GM12878 (cell line): ENCODE measurements around the gene CXCL13. TPM values are rescaled to one million over a fixed set of nuclear protein-coding genes. Genes with fewer than 3 reads are reported as not detected.

Experiments
- ATAC-seq: fragments of 200-7000 bp; cut with Tn5 transposase; 3 replicates; pipeline ENCODE4 v1.9.1; 2020; ENCODE audit warnings: mild to moderate bottlenecking, moderate library complexity
- BruUV-seq: library from RNA; stranded (reverse); fragments of 400-500 nt; replicated peaks from 2 replicates; lab custom pipeline; 2021; lab: Mats Ljungman, UMichigan
- CTCF ChIA-PET: fragments of 300-600 bp; sonication (Branson Sonifier 250); formaldehyde crosslinking; extraction: SDS; loops from one replicate; lab custom pipeline; 2021; ENCODE audit warnings: inconsistent platforms; lab: Yijun Ruan, JAX
- POLR2A ChIA-PET: fragments of 350-600 bp; formaldehyde crosslinking; extraction: SDS; loops from one replicate; lab custom pipeline; 2021; ENCODE audit warnings: inconsistent platforms; lab: Charles Lee
- RAD21 ChIA-PET: fragments of 300-600 bp; sonication (Branson Sonifier 250); formaldehyde crosslinking; loops from one replicate; lab custom pipeline; 2023; ENCODE audit warnings: antibody characterized with exemption; ENCODE audit not compliant: unreplicated experiment; lab: Charles Lee
- SMC1A ChIA-PET: fragments of 300-600 bp; sonication (Branson Sonifier 250); formaldehyde crosslinking; loops from one replicate; lab custom pipeline; 2023; ENCODE audit not compliant: unreplicated experiment, uncharacterized antibody; lab: Charles Lee
- DNase-seq: peaks from one replicate; pipeline ENCODE4 v3.0.0-alpha.2; 2011; ENCODE audit warnings: low read depth, low spot score
- FAIRE-seq: peaks from 3 replicates; lab custom pipeline; 2011; peaks lifted over from hg19 to GRCh38; lab: Jason Lieb, UNC
- H2AFZ ChIP-seq: 2 replicates; pipeline ENCODE4 v1.6.0; 2011; ENCODE audit warnings: low read depth, low read length, control low read depth; ENCODE audit not compliant: control insufficient read depth
- H3K27ac ChIP-seq: 2 replicates; pipeline ENCODE4 v1.5.1; 2011; ENCODE audit warnings: control low read depth; ENCODE audit not compliant: control insufficient read depth, insufficient read depth
- H3K27me3 ChIP-seq, 2 experiments: replicated peaks in 1 of 2; 2 replicates each; pipeline versions ENCODE4 v1.6.0 to v1.6.1; 2011; ENCODE audit warnings: low read length in 1 of 2; ENCODE audit not compliant: control insufficient read depth in 2 of 2, insufficient read depth in 2 of 2
- H3K36me3 ChIP-seq, 2 experiments: 2 replicates each; pipeline ENCODE4 v1.5.1; 2011; ENCODE audit warnings: low read length in 1 of 2; ENCODE audit not compliant: control insufficient read depth in 2 of 2, insufficient read depth in 2 of 2
- H3K4me1 ChIP-seq: 2 replicates; pipeline ENCODE4 v1.6.1; 2011; ENCODE audit warnings: mild to moderate bottlenecking, low read length, moderate library complexity, mixed read lengths; ENCODE audit not compliant: control insufficient read depth, insufficient read depth
- H3K4me2 ChIP-seq: 2 replicates; pipeline ENCODE4 v1.6.0; 2011; ENCODE audit warnings: control low read depth; ENCODE audit not compliant: control insufficient read depth, insufficient read depth
- H3K4me3 ChIP-seq: fragments of 200-600 bp; sonication (generic); 2 replicates; pipeline ENCODE4 v1.5.1; 2016
- H3K79me2 ChIP-seq: 2 replicates; pipeline ENCODE4 v1.6.0; 2011; ENCODE audit warnings: low read length; ENCODE audit not compliant: control insufficient read depth, insufficient read depth
- H3K9ac ChIP-seq: 2 replicates; pipeline ENCODE4 v1.8.0; 2011; ENCODE audit warnings: low read length, control low read depth, mixed read lengths; ENCODE audit not compliant: control insufficient read depth, insufficient read depth
- H3K9me3 ChIP-seq: replicated peaks from 3 replicates; pipeline ENCODE4 v1.5.1; 2011; ENCODE audit warnings: mild to moderate bottlenecking, low read length; ENCODE audit not compliant: control insufficient read depth, insufficient read depth
- H4K20me1 ChIP-seq: 2 replicates; pipeline ENCODE4 v1.6.0; 2011; ENCODE audit not compliant: control insufficient read depth, insufficient read depth
- KDM1A ChIP-seq: fragments of 200-600 bp; sonication (generic); IDR thresholded peaks from 2 replicates; pipeline ENCODE4 v1.6.1; 2016; ENCODE audit warnings: borderline replicate concordance
- PAX8 ChIP-seq: fragments of 450-650 bp; IDR thresholded peaks from 2 replicates; pipeline ENCODE4 v1.6.1; 2017; ENCODE audit warnings: mild to moderate bottlenecking, moderate library complexity
- TARDBP ChIP-seq: IDR thresholded peaks from 2 replicates; pipeline ENCODE4 v1.6.1; 2016; ENCODE audit warnings: borderline replicate concordance
- WGBS: methylation state at CpG from one replicate; pipeline ENCODE4 v1.1.6; 2016; ENCODE audit warnings: low lambda C conversion rate; ENCODE audit not compliant: insufficient replicate concordance, insufficient coverage; ENCODE audit errors: missing lambda C conversion rate; 5-methylcytosine and 5-hydroxymethylcytosine counted together
- in situ Hi-C: fragments of 300-500 bp; cut with MboI; formaldehyde crosslinking; loops from 9 replicates; pipeline ENCODE4 v1.14.3; 2018; ENCODE audit warnings: mixed read lengths
- intact Hi-C: fragments of 100-400 bp; cut with micrococcal nuclease; formaldehyde crosslinking; loops from one replicate; pipeline ENCODE4 v1.14.2; 2022; ENCODE audit not compliant: unreplicated experiment
- polyA plus RNA-seq, 11 experiments: library from polyadenylated mRNA; depleted of rRNA in 4 of 11; unstranded in 6 of 11; stranded (reverse) in 5 of 11; fragments of >200 nt; fragmentation: Nextera tagmentation in 4 of 11; fragmentation: Illumina TruSeq in 1 of 11; extraction: Ambion mirVana in 4 of 11; extraction: Trizol in 1 of 11; gene quantifications; 1 replicate in 1 of 11; 2 replicates in 10 of 11; pipeline versions ENCODE4 v1.2.1 to v1.2.3, GENCODE V29; 2011 to 2016; ENCODE audit warnings: inconsistent platforms in 2 of 11, missing spikeins in 2 of 11, low read depth in 1 of 11
- total RNA-seq, 4 experiments: library from RNA; depleted of rRNA in 3 of 4; stranded (reverse); fragments of >200 nt in 3 of 4; fragmentation: Illumina TruSeq in 1 of 4; extraction: Trizol in 1 of 4; gene quantifications; 2 replicates each; pipeline versions ENCODE4 v1.2.1 to v1.2.3, GENCODE V29; 2013 to 2021

CXCL13 gene
- total and polyA plus RNA-seq, 10 of the 15 experiments (the other 5 are each of a cell fraction or from before 2014, with no cell fraction given): 0.05 to 0.16 TPM; not detected in 8

DNA sequence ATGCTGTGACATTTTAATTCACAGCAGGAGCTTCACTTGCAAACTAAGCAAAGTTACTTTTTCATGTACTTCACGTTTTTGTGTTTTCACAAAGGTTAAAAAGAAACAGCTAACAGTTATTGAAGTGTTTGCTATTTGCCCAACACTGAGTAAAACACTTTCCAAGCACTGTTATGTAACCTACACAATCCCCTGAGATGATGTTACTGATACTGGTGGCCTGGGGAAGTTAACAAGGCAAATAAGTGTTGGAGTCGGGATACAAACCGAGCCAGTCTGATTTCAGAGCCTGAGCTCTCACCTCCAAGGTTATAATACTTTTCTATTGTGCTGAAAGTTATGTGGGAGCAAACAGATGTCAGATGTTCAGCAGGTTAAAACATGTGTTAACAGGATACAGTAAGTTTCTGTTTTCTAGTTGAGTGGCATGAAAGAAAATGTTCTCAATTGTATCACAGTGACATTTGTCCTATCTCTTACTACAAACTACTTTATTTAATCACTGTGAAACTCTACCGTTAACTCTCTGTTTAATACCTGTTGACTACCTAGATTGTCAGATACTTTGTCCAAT is 3.9 kb upstream of the CXCL13 start:
- Histone ChIP-seq H3K4me2 (peak overlapping the region; percentile 12; the same call in 1 of the 2 replicates), H3K27me3 (no peaks in the 10 kb centered on the region), H3K4me1 (no peaks in the 10 kb centered on the region), H3K36me3 (no peaks in the 10 kb centered on the region), H3K9ac (no peak overlapping the region), H3K4me3 (no peak overlapping the region), H3K27ac (no peak overlapping the region), H2AFZ (no peak overlapping the region), H3K9me3 (no peaks in the 10 kb centered on the region), H3K79me2 (no peaks in the 10 kb centered on the region), H4K20me1 (no peaks in the 10 kb centered on the region)
- whole genome bisulfite sequencing: 21% methylated on average over 4 of the region's 4 CpGs
- ChIA-PET RAD21 (interaction anchor here (0.8 to 3.1 kb wide), 20 partner anchors 9 to 236 kb away, joined by 3 to 16 read pairs (median 4); no protein-coding TSS in a partner anchor), POLR2A (interaction anchor here (1.4 kb wide), 1 partner anchor 137 kb away, joined by 3 read pairs; no protein-coding TSS in a partner anchor), SMC1A (interaction anchor here (0.8 to 4.4 kb wide), 33 partner anchors 10 to 286 kb away, joined by 3 to 43 read pairs (median 4); no protein-coding TSS in a partner anchor), CTCF (interaction anchor here (0.6 to 4.4 kb wide), 46 partner anchors 8 to 362 kb away, joined by 3 to 84 read pairs (median 5); partner anchors contain the start of gene MRPL1)
- in situ Hi-C loops: loop anchor here (5.0 kb wide), 1 partner anchor 214 kb away; no protein-coding TSS in a partner anchor
- DNase-seq (no peak), FAIRE-seq (no peak), ATAC-seq (peak; percentile 38)
- TF ChIP-seq PAX8: no peak
- intact Hi-C loops: loop anchor here (1.0 to 5.0 kb wide), 2 partner anchors 134 to 216 kb away; no protein-coding TSS in a partner anchor
- no TSS peak for BruUV-seq

DNA sequence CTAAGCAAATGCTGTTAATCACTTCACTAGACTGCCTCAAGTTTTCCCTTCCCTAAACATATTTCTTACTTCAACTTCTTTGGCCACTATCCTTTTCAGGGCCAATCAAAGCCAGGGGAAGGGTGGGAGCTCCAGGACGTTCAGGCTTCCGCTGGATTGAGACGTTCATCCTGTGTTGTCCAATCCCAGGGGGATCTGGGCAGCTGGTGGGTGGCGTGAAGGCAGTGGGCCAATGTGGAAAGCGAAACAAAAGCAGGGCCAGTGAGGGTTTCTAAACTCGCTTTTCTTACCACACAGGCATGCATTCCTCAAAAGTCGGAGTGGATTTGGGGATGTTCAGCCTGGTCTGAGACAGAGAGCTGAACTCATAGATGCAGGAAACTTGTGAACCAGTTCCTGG is 7.6 kb downstream of the CXCL13 start:
- H3K27ac ChIP-seq: no peak overlapping the region
- H3K36me3 ChIP-seq: no peaks in the 10 kb centered on the region
- ChIA-PET CTCF (no interaction called here), RAD21 (no interaction called here), SMC1A (no interaction called here), POLR2A (no interaction called here)
- intact Hi-C loops: no loop called here
- H3K79me2 ChIP-seq: no peaks in the 10 kb centered on the region
- H4K20me1 ChIP-seq: no peaks in the 10 kb centered on the region
- no peak overlapping the region for H3K9ac ChIP-seq
- no peak overlapping the region for H3K4me3 ChIP-seq
- ATAC-seq (no peak), DNase-seq (no peak), FAIRE-seq (no peak)
- no TSS peak for BruUV-seq
- TF ChIP-seq TARDBP: no peak
- no peak for TF ChIP-seq KDM1A
- in situ Hi-C loops: no loop called here
- H3K4me2 ChIP-seq: no peak overlapping the region
- 43% methylated on average over 7 of the region's 7 CpGs for WGBS
- H3K9me3 ChIP-seq: no peaks in the 10 kb centered on the region
- H3K27me3 ChIP-seq: peaks cover 0 to 2% of the 10 kb centered on the region in 2 experiments; a peak in 1 of 4 replicates
- H2AFZ ChIP-seq: no peak overlapping the region
- H3K4me1 ChIP-seq: no peaks in the 10 kb centered on the region
